ENCODE data around the gene MLXIP. TPM values are rescaled to one million over a fixed set of nuclear protein-coding genes. Genes with fewer than 3 reads are reported as not detected.
A peak's percentile ranks its signal among the peaks of the same experiment; 100 is the strongest.

MLXIP gene
- total and polyA plus RNA-seq, 2 experiments from 2014 or later, result 6.4 to 7.4 TPM

DNA sequence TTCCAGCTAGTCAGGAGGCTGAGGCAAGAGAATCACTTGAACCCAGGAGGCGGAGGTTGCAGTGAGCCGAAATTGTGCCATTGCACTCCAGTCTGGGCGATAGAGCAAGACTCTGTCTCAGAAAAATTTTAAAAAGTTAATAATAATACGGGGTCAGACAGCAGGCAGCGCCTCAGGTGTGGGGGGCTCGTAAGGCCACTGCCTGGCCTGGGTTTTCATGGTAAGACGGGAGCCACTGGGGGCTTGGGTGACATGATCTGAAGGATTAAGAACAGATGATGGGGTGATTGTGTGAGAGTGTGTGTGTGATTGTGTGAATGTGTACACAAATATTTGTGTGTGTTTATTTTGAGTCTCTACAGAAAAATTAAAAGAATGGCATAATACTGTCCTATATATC is 33.3 kb upstream of the MLXIP start:
- no peak for TF ChIP-seq EZH2 (IDR thresholded peaks at IDR 0.05; ENCODE audit: insufficient read depth, poor library complexity, severe bottlenecking)
- no peak for TF ChIP-seq EZH2phosphoT487 (IDR thresholded peaks at IDR 0.05; ENCODE audit: insufficient read depth, low read depth)
- Histone ChIP-seq H3K4me2 (ENCODE audit: unreplicated experiment) (no peak overlapping the region), H3K27ac (no peak overlapping the region), H3K79me2 (ENCODE audit: insufficient read depth) (no peaks in the 10 kb centered on the region), H3K4me1 (ENCODE audit: insufficient read depth) (no peaks in the 10 kb centered on the region), H4K20me1 (ENCODE audit: insufficient read depth) (no peaks in the 10 kb centered on the region), H3K4me3 (no peak overlapping the region), H3K9me2 (ENCODE audit: insufficient read depth) (no peaks in the 10 kb centered on the region), H2AFZ (no peak overlapping the region), H3K9me3 (ENCODE audit: low read depth) (no peaks in the 10 kb centered on the region), H3K9ac (no peak overlapping the region), H3K27me3 (replicated peaks; ENCODE audit: insufficient read depth) (no peaks in the 10 kb centered on the region), H3F3A (ENCODE audit: insufficient read depth) (no peaks in the 10 kb centered on the region), H3K36me3 (ENCODE audit: low read depth) (no peaks in the 10 kb centered on the region)
- DNase-seq, result no peak
- WGBS, 2 experiments (ENCODE audit: low coverage in 1 of 2, low lambda C conversion rate in 2 of 2, missing lambda C conversion rate in 2 of 2), result 99 to 100% methylated on average over 7 of the region's 7 CpGs
- in situ Hi-C loops (cut with MboI), result no loop called here

DNA sequence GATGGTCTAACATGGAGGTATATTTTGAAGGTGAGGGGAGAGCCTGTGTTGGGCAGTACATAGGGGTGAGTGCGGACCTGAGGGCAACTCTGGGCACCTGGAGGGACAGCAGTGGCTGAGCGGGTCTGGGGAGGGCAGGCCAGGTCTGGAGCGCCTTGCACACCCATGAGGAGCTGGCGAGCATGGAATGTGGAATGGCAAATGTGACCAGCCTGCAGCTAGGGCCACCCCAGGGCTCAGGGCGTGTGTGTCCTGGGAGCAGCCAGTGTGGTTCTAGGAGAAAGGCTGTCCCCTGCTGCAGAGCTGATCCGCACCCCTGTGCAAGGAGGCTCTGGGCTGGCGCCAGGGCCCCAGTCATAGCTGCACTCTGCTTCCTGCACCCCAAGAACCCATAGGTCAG is 32.4 kb upstream of the MLXIP start:
- in situ Hi-C loops (cut with MboI), result no loop called here
- Histone ChIP-seq H3K27ac (no peak overlapping the region), H4K20me1 (ENCODE audit: insufficient read depth) (no peaks in the 10 kb centered on the region), H3F3A (ENCODE audit: insufficient read depth) (no peaks in the 10 kb centered on the region), H3K9me3 (ENCODE audit: low read depth) (no peaks in the 10 kb centered on the region), H3K9me2 (ENCODE audit: insufficient read depth) (no peaks in the 10 kb centered on the region), H3K79me2 (ENCODE audit: insufficient read depth) (no peaks in the 10 kb centered on the region), H3K9ac (no peak overlapping the region), H3K27me3 (replicated peaks; ENCODE audit: insufficient read depth) (no peaks in the 10 kb centered on the region), H3K4me1 (ENCODE audit: insufficient read depth) (no peaks in the 10 kb centered on the region), H3K4me2 (ENCODE audit: unreplicated experiment) (no peak overlapping the region), H3K4me3 (no peak overlapping the region), H3K36me3 (ENCODE audit: low read depth) (no peaks in the 10 kb centered on the region), H2AFZ (no peak overlapping the region)
- WGBS, 2 experiments (ENCODE audit: low coverage in 1 of 2, low lambda C conversion rate in 2 of 2, missing lambda C conversion rate in 2 of 2), result 96 to 98% methylated on average over 7 of the region's 7 CpGs
- TF ChIP-seq EZH2 (IDR thresholded peaks at IDR 0.05; ENCODE audit: insufficient read depth, poor library complexity, severe bottlenecking) (no peak), EZH2phosphoT487 (IDR thresholded peaks at IDR 0.05; ENCODE audit: insufficient read depth, low read depth) (no peak)
- no peak for DNase-seq

DNA sequence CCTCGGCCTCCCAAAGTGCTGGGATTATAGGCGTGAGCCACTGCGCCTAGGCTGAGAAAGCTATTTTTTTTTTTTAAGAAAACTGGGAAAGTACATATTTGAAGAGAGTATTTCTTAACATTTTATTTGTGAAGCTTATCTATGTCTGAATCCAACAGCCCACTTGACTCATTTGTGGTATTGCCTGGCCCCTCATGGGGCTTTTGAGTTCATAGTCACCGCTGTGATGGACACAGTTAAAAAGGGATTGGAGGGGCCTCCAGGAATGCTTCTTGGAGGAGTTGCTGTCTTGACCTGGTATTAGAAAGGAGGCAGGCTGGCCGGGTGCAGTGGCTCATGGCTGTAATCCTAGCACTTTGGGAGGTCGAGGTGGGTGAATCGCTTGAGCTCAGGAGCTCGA is 30.4 kb upstream of the MLXIP start:
- WGBS, 2 experiments (ENCODE audit: low coverage in 1 of 2, low lambda C conversion rate in 2 of 2, missing lambda C conversion rate in 2 of 2), result 87 to 90% methylated on average over 8 of the region's 8 CpGs
- H4K20me1 ChIP-seq (ENCODE audit: insufficient read depth), result no peaks in the 10 kb centered on the region
- no peaks in the 10 kb centered on the region for H3K79me2 ChIP-seq (ENCODE audit: insufficient read depth)
- DNase-seq, result peak; percentile 31
- no peaks in the 10 kb centered on the region for H3F3A ChIP-seq (ENCODE audit: insufficient read depth)
- H2AFZ ChIP-seq, result no peak overlapping the region
- H3K9me2 ChIP-seq (ENCODE audit: insufficient read depth), result no peaks in the 10 kb centered on the region
- no peak overlapping the region for H3K27ac ChIP-seq
- in situ Hi-C loops (cut with MboI), result no loop called here
- no peaks in the 10 kb centered on the region for H3K27me3 ChIP-seq (replicated peaks; ENCODE audit: insufficient read depth)
- H3K9ac ChIP-seq, result no peak overlapping the region
- no peak overlapping the region for H3K4me3 ChIP-seq
- no peaks in the 10 kb centered on the region for H3K9me3 ChIP-seq (ENCODE audit: low read depth)
- TF ChIP-seq EZH2 (IDR thresholded peaks at IDR 0.05; ENCODE audit: insufficient read depth, poor library complexity, severe bottlenecking), result no peak
- TF ChIP-seq EZH2phosphoT487 (IDR thresholded peaks at IDR 0.05; ENCODE audit: insufficient read depth, low read depth), result no peak
- no peak overlapping the region for H3K4me2 ChIP-seq (ENCODE audit: unreplicated experiment)
- no peaks in the 10 kb centered on the region for H3K36me3 ChIP-seq (ENCODE audit: low read depth)
- no peaks in the 10 kb centered on the region for H3K4me1 ChIP-seq (ENCODE audit: insufficient read depth)

DNA sequence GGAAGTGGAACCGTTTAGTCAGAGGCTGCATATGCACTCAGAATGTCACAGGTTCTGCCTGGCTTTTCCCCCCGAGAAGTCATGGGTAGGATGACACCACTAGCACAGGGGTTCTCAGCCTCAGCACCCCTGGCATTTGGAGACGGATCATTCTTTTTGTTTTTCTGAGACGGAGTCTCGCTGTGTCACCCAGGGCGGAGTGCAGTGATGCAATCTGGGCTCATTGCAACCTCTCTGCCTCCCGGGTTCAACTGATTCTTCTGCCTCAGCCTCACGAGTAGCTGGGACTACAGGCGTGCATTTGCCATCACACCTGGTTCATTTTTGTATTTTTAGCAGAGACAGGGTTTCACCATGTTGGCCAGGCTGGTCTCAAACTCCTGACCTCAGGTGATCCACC is 28.7 kb upstream of the MLXIP start:
- TF ChIP-seq EZH2phosphoT487 (IDR thresholded peaks at IDR 0.05; ENCODE audit: insufficient read depth, low read depth) (no peak), EZH2 (IDR thresholded peaks at IDR 0.05; ENCODE audit: insufficient read depth, poor library complexity, severe bottlenecking) (no peak)
- H2AFZ ChIP-seq, result no peak overlapping the region
- H3K27ac ChIP-seq, result no peak overlapping the region
- no peaks in the 10 kb centered on the region for H3K4me1 ChIP-seq (ENCODE audit: insufficient read depth)
- H3K9ac ChIP-seq, result no peak overlapping the region
- no peaks in the 10 kb centered on the region for H3K36me3 ChIP-seq (ENCODE audit: low read depth)
- H3K27me3 ChIP-seq (replicated peaks; ENCODE audit: insufficient read depth), result no peaks in the 10 kb centered on the region
- no peaks in the 10 kb centered on the region for H3F3A ChIP-seq (ENCODE audit: insufficient read depth)
- H3K79me2 ChIP-seq (ENCODE audit: insufficient read depth), result no peaks in the 10 kb centered on the region
- 84 to 86% methylated on average over 8 to 9 of the region's 9 CpGs for WGBS, 2 experiments (ENCODE audit: low coverage in 1 of 2, low lambda C conversion rate in 2 of 2, missing lambda C conversion rate in 2 of 2)
- DNase-seq, result no peak
- H3K4me2 ChIP-seq (ENCODE audit: unreplicated experiment), result no peak overlapping the region
- no peaks in the 10 kb centered on the region for H3K9me3 ChIP-seq (ENCODE audit: low read depth)
- H3K9me2 ChIP-seq (ENCODE audit: insufficient read depth), result no peaks in the 10 kb centered on the region
- in situ Hi-C loops (cut with MboI), result no loop called here
- no peak overlapping the region for H3K4me3 ChIP-seq
- no peaks in the 10 kb centered on the region for H4K20me1 ChIP-seq (ENCODE audit: insufficient read depth)

DNA sequence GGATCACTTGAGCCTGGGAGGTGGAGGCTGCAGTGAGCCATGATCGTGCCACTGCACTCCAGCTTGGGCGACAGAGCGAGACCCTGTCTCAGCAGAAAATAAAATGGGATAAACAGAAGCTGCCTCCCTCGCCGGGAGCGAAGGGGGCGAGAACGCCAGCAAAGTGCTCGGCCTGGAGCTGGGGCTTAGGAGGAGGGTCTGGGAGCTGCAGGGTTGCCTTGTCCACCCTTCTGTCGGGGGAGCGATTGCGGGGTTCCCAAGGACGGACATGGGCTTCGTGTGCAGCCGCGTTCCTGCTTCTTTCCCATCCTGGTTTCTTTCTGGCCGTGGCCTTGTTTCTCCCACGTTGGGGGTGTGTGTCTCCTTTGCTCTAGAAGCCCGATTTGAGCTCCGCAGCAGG is 27.9 kb upstream of the MLXIP start:
- Histone ChIP-seq H3K9me2 (ENCODE audit: insufficient read depth) (no peaks in the 10 kb centered on the region), H3K27ac (no peak overlapping the region), H3K79me2 (ENCODE audit: insufficient read depth) (no peaks in the 10 kb centered on the region), H3K36me3 (ENCODE audit: low read depth) (no peaks in the 10 kb centered on the region), H3K9me3 (ENCODE audit: low read depth) (no peaks in the 10 kb centered on the region), H4K20me1 (ENCODE audit: insufficient read depth) (no peaks in the 10 kb centered on the region), H2AFZ (no peak overlapping the region), H3F3A (ENCODE audit: insufficient read depth) (no peaks in the 10 kb centered on the region), H3K4me3 (no peak overlapping the region), H3K4me2 (ENCODE audit: unreplicated experiment) (no peak overlapping the region), H3K4me1 (ENCODE audit: insufficient read depth) (no peaks in the 10 kb centered on the region), H3K9ac (no peak overlapping the region), H3K27me3 (replicated peaks; ENCODE audit: insufficient read depth) (no peaks in the 10 kb centered on the region)
- TF ChIP-seq EZH2phosphoT487 (IDR thresholded peaks at IDR 0.05; ENCODE audit: insufficient read depth, low read depth), result no peak
- no peak for TF ChIP-seq EZH2 (IDR thresholded peaks at IDR 0.05; ENCODE audit: insufficient read depth, poor library complexity, severe bottlenecking)
- no peak for DNase-seq
- WGBS, 2 experiments (ENCODE audit: low coverage in 1 of 2, low lambda C conversion rate in 2 of 2, missing lambda C conversion rate in 2 of 2), result 93 to 96% methylated on average over 19 to 20 of the region's 20 CpGs
- in situ Hi-C loops (cut with MboI), result no loop called here

Measured in GM23248 (cell line).